HAP-1 (cell line): ENCODE results near the gene THUMPD1.
"Not testable (repeated sequence)": the region's sequence is repeated elsewhere in the genome, so short reads cannot be mapped to it uniquely, and the experiment has no call there.

Experiments used
- DNase-seq, 2 experiments: peaks; one replicate each; pipeline ENCODE4 v3.0.0-alpha.2; 2016 to 2020; ENCODE audit warnings: low spot score in 2 of 2
- H3K27me3 ChIP-seq: fragments of 250-450 bp; sonication (Bioruptor Pico); 2 replicates; pipeline ENCODE4 v1.5.1; 2020; ENCODE audit warnings: low read depth, mild to moderate bottlenecking, moderate library complexity
- H3K36me3 ChIP-seq: fragments of 250-450 bp; sonication (Bioruptor Pico); replicated peaks from 2 replicates; pipeline ENCODE4 v1.5.1; 2020; ENCODE audit warnings: mild to moderate bottlenecking
- H3K4me1 ChIP-seq: fragments of 250-450 bp; sonication (Bioruptor Pico); 2 replicates; pipeline ENCODE4 v1.5.1; 2020; ENCODE audit warnings: mild to moderate bottlenecking
- H3K4me3 ChIP-seq: fragments of 250-450 bp; sonication (Bioruptor Pico); 2 replicates; pipeline ENCODE4 v1.5.1; 2020; ENCODE audit warnings: mild to moderate bottlenecking, moderate library complexity
- H3K9me3 ChIP-seq: fragments of 250-450 bp; sonication (Bioruptor Pico); 2 replicates; pipeline ENCODE4 v1.5.1; 2020; ENCODE audit warnings: mild to moderate bottlenecking, moderate library complexity
- in situ Hi-C: fragments of 300-500 bp; cut with MboI; formaldehyde crosslinking; loops from 3 replicates; pipeline ENCODE4 v1.14.3; 2020; ENCODE audit warnings: low sequenced_read_pairs, inconsistent platforms, mixed read lengths

Gene THUMPD1

GRCh38 chr16:20763461-20764232, 22.0 kb upstream of the THUMPD1 start, which contains the start of gene ACSM3:
Gene ACSM3 (plus strand): TSS chr16:20764014. CDS start chr16:20770035, 6,021 bp downstream.
- in situ Hi-C loops, result no loop called here

GRCh38 chr16:20762404-20763123, 20.9 kb upstream of the THUMPD1 start:
- Histone ChIP-seq H3K4me3 (no peak overlapping the region), H3K4me1 (peaks cover 3% of the 10 kb centered on the region; the same call in 1 of the 2 replicates), H3K9me3 (peaks cover 10% of the 10 kb centered on the region; the same call in 1 of the 2 replicates), H3K27me3 (no peaks in the 10 kb centered on the region), H3K36me3 (no peaks in the 10 kb centered on the region)
- no peak for DNase-seq
- in situ Hi-C loops, result no loop called here

More at GRCh38 chr16:20763461-20764232, 22.0 kb upstream of the THUMPD1 start, which contains the start of gene ACSM3:
- Histone ChIP-seq H3K9me3 (peaks cover 10% of the 10 kb centered on the region; the same call in 1 of the 2 replicates), H3K4me3 (peak within 1 kb of the TSS; percentile 5; the same call in 1 of the 2 replicates), H3K36me3 (no peaks in the 10 kb centered on the region), H3K4me1 (peaks cover 3% of the 10 kb centered on the region; the same call in 1 of the 2 replicates), H3K27me3 (no peaks in the 10 kb centered on the region)
- peak in 1 of 2 experiments; percentile 45 for DNase-seq

- in situ Hi-C loops, result no loop called here
- no peaks in the 10 kb centered on the region for H3K36me3 ChIP-seq
- H3K4me3 ChIP-seq, result no peak overlapping the region
- no peak for DNase-seq
- H3K4me1 ChIP-seq, result peaks cover 3% of the 10 kb centered on the region; the same call in 1 of the 2 replicates
- peaks cover 10% of the 10 kb centered on the region; the same call in 1 of the 2 replicates for H3K9me3 ChIP-seq
- no peaks in the 10 kb centered on the region for H3K27me3 ChIP-seq
These were observed 19.6 kb upstream of the THUMPD1 start for GRCh38 chr16:20761175-20761574.

GRCh38 chr16:20760346-20760745, 18.7 kb upstream of the THUMPD1 start:
- DNase-seq, result no peak
- H3K4me1 ChIP-seq, result peaks cover 3% of the 10 kb centered on the region; the same call in 1 of the 2 replicates

GRCh38 chr16:20755799-20756198, 14.2 kb upstream of the THUMPD1 start:
- H3K36me3 ChIP-seq, in situ Hi-C loops, H3K4me1 ChIP-seq, H3K9me3 ChIP-seq, H3K27me3 ChIP-seq, H3K4me3 ChIP-seq, DNase-seq: not testable (repeated sequence)

More at GRCh38 chr16:20760346-20760745, 18.7 kb upstream of the THUMPD1 start:
- in situ Hi-C loops, result no loop called here
- H3K9me3 ChIP-seq, result peaks cover 10% of the 10 kb centered on the region; the same call in 1 of the 2 replicates
- no peak overlapping the region for H3K4me3 ChIP-seq
- no peaks in the 10 kb centered on the region for H3K27me3 ChIP-seq
- no peaks in the 10 kb centered on the region for H3K36me3 ChIP-seq

- Histone ChIP-seq H3K36me3 (no peaks in the 10 kb centered on the region), H3K4me1 (no peaks in the 10 kb centered on the region), H3K27me3 (peaks cover 4% of the 10 kb centered on the region; the same call in 1 of the 2 replicates), H3K9me3 (no peaks in the 10 kb centered on the region), H3K4me3 (no peak overlapping the region)
- in situ Hi-C loops, result no loop called here
- no peak for DNase-seq
These were observed 13.6 kb upstream of the THUMPD1 start for GRCh38 chr16:20755238-20755637.

GRCh38 chr16:20753727-20754126, 12.1 kb upstream of the THUMPD1 start:
- in situ Hi-C loops, result no loop called here
- DNase-seq, result no peak
- Histone ChIP-seq H3K9me3 (no peaks in the 10 kb centered on the region), H3K36me3 (no peaks in the 10 kb centered on the region), H3K4me3 (no peak overlapping the region), H3K4me1 (no peaks in the 10 kb centered on the region), H3K27me3 (peaks cover 4% of the 10 kb centered on the region; the same call in 1 of the 2 replicates)

- H3K9me3 ChIP-seq, result peaks cover 7% of the 10 kb centered on the region
- H3K27me3 ChIP-seq, result peaks cover 4% of the 10 kb centered on the region; the same call in 1 of the 2 replicates
- DNase-seq, result no peak
- H3K4me1 ChIP-seq, result no peaks in the 10 kb centered on the region
- no peaks in the 10 kb centered on the region for H3K36me3 ChIP-seq
- in situ Hi-C loops, result no loop called here
- H3K4me3 ChIP-seq, result no peak overlapping the region
These were observed 8.9 kb upstream of the THUMPD1 start for GRCh38 chr16:20750558-20750957.

- Histone ChIP-seq H3K36me3 (no peaks in the 10 kb centered on the region), H3K4me1 (no peaks in the 10 kb centered on the region), H3K27me3 (peaks cover 3% of the 10 kb centered on the region; the same call in 1 of the 2 replicates), H3K4me3 (no peak overlapping the region), H3K9me3 (peaks cover 7% of the 10 kb centered on the region)
- in situ Hi-C loops, result no loop called here
- no peak for DNase-seq
These were observed 7.9 kb upstream of the THUMPD1 start for GRCh38 chr16:20749474-20749873.

- no peak for DNase-seq
These were observed 5.6 kb upstream of the THUMPD1 start for GRCh38 chr16:20747030-20747816.

GRCh38 chr16:20746461-20746860, 4.8 kb upstream of the THUMPD1 start:
- H3K36me3 ChIP-seq, result no peaks in the 10 kb centered on the region
- peaks cover 7% of the 10 kb centered on the region for H3K9me3 ChIP-seq
- DNase-seq, result no peak
- no peaks in the 10 kb centered on the region for H3K27me3 ChIP-seq
- H3K4me1 ChIP-seq, result peaks cover 2% of the 10 kb centered on the region; the same call in 1 of the 2 replicates
- H3K4me3 ChIP-seq, result no peak overlapping the region
- in situ Hi-C loops, result no loop called here

More at GRCh38 chr16:20747030-20747816, 5.6 kb upstream of the THUMPD1 start:
- H3K4me1 ChIP-seq, result no peaks in the 10 kb centered on the region
- in situ Hi-C loops, result no loop called here
- H3K27me3 ChIP-seq, result no peaks in the 10 kb centered on the region; the same call in 1 of the 2 replicates
- H3K4me3 ChIP-seq, result no peak overlapping the region
- peaks cover 7% of the 10 kb centered on the region for H3K9me3 ChIP-seq
- H3K36me3 ChIP-seq, result no peaks in the 10 kb centered on the region

- DNase-seq, result no peak
- H3K27me3 ChIP-seq, result no peaks in the 10 kb centered on the region
- H3K9me3 ChIP-seq, result peaks cover 7% of the 10 kb centered on the region
- no peaks in the 10 kb centered on the region for H3K36me3 ChIP-seq
- peaks cover 8% of the 10 kb centered on the region for H3K4me1 ChIP-seq
- no peak overlapping the region for H3K4me3 ChIP-seq
- in situ Hi-C loops, result no loop called here
These were observed 3.4 kb upstream of the THUMPD1 start for GRCh38 chr16:20744922-20745440.

GRCh38 chr16:20743591-20743990, 2.0 kb upstream of the THUMPD1 start:
- H3K4me1 ChIP-seq, result peaks cover 8% of the 10 kb centered on the region
- peaks cover 7% of the 10 kb centered on the region for H3K9me3 ChIP-seq
- H3K27me3 ChIP-seq, result no peaks in the 10 kb centered on the region
- no peak overlapping the region for H3K4me3 ChIP-seq
- DNase-seq, result no peak
- in situ Hi-C loops, result no loop called here
- peaks cover 4% of the 10 kb centered on the region for H3K36me3 ChIP-seq
